Right atrium auricular region (tissue), 2 donors: ENCODE data around the gene CCDC154. TPM values are rescaled to one million over a fixed set of nuclear protein-coding genes. Genes with fewer than 3 reads are reported as not detected.

Experiments
- DNase-seq: peaks from one replicate; pipeline ENCODE4 v3.0.0-alpha.2; 2019; ENCODE audit warnings: low spot score
- H3K27ac ChIP-seq, 2 donors: fragments of 200-600 bp; sonication (generic); 1 replicate in 1 of 2; 2 replicates in 1 of 2; pipeline ENCODE4 v1.5.1; 2016 to 2019
- H3K27me3 ChIP-seq, 2 donors: fragments of 200-600 bp; sonication (generic); one replicate each; pipeline versions ENCODE4 v1.5.1 to v1.6.0; 2017 to 2019
- H3K36me3 ChIP-seq: fragments of 200-600 bp; sonication (generic); one replicate; pipeline ENCODE4 v1.5.1; 2016
- H3K4me1 ChIP-seq, 2 donors: fragments of 200-600 bp; sonication (generic); one replicate each; pipeline versions ENCODE4 v1.5.1 to v1.6.0; 2017 to 2019
- H3K4me3 ChIP-seq, 2 donors: fragments of 200-600 bp; sonication (generic); 1 replicate in 1 of 2; 2 replicates in 1 of 2; pipeline ENCODE4 v1.5.1; 2017 to 2019; ENCODE audit warnings: mild to moderate bottlenecking in 1 of 2, moderate library complexity in 1 of 2
- H3K9me3 ChIP-seq, 2 donors: fragments of 200-600 bp; sonication (generic); one replicate each; pipeline ENCODE4 v1.5.1; 2019
- total RNA-seq, 2 donors: library from RNA; depleted of rRNA; stranded (reverse); fragments of >200 nt; gene quantifications; one replicate each; pipeline ENCODE4 v1.1.0, GENCODE V29; 2016
- TF ChIP-seq, protein P1 (sequence below), 2 donors: fragments of 200-600 bp; sonication (generic); IDR thresholded peaks; one replicate each; pipeline ENCODE4 v1.5.1; 2019; ENCODE audit warnings: antibody characterized with exemption in 2 of 2

CCDC154 gene
- total RNA-seq, 2 donors from 2014 or later: not detected

DNA sequence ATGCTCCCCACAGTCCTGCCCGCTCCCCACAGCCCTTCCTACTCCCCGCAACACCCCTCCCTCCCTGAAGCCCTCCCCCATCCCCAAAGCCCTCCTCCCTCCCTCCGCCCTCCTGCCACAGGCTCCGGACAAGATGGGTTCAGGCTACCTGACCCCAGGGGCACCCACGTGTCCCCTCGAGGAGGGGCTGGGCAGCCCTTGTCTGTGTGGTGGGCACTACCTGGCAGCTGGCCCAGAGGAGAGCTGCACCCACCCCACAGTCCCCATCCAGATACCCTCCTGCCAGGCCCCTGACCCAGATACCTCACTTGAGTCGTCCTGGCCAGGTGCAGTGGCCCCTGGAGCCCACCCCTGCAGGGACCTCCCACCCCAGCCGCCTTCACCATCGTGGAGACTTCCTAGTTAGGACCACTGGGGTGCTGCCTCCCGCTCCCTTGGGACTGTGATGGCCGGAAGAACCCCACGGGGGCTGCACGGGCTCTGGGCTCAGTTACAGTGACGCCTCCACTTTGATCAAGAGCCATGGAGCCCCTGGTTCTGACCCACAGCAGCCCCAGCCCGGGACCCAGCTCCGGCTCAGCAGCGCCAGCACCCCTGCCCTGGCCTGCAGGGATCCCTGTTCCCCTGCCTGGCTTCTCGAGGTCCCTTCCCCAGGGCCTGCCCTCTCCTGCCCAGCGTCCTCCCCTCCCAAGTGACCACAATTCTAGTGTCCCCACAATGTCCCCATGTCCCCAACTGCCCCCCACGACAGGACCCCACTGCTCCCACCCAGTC, 12.7 kb downstream of the CCDC154 start:
- DNase-seq: no peak
- no peaks in the 10 kb centered on the region for H3K36me3 ChIP-seq
- peaks cover 0 to 6% of the 10 kb centered on the region in 2 donors for H3K4me1 ChIP-seq
- TF ChIP-seq, protein P1, sequence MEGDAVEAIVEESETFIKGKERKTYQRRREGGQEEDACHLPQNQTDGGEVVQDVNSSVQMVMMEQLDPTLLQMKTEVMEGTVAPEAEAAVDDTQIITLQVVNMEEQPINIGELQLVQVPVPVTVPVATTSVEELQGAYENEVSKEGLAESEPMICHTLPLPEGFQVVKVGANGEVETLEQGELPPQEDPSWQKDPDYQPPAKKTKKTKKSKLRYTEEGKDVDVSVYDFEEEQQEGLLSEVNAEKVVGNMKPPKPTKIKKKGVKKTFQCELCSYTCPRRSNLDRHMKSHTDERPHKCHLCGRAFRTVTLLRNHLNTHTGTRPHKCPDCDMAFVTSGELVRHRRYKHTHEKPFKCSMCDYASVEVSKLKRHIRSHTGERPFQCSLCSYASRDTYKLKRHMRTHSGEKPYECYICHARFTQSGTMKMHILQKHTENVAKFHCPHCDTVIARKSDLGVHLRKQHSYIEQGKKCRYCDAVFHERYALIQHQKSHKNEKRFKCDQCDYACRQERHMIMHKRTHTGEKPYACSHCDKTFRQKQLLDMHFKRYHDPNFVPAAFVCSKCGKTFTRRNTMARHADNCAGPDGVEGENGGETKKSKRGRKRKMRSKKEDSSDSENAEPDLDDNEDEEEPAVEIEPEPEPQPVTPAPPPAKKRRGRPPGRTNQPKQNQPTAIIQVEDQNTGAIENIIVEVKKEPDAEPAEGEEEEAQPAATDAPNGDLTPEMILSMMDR (IDR thresholded peaks at IDR 0.05): no peak
- no peaks in the 10 kb centered on the region for H3K27me3 ChIP-seq
- peak overlapping the region in 1 of 2 donors; percentile 40 for H3K4me3 ChIP-seq
- H3K27ac ChIP-seq: no peak overlapping the region
- no peaks in the 10 kb centered on the region for H3K9me3 ChIP-seq

- no peak for DNase-seq
- Histone ChIP-seq H3K4me1 (peaks cover 0 to 6% of the 10 kb centered on the region in 2 donors), H3K4me3 (no peak within 1 kb of the TSS), H3K9me3 (no peaks in the 10 kb centered on the region), H3K36me3 (no peaks in the 10 kb centered on the region), H3K27ac (no peak within 1 kb of the TSS), H3K27me3 (no peaks in the 10 kb centered on the region)
- TF ChIP-seq, protein P1 (IDR thresholded peaks at IDR 0.05): no peak
These were observed 13.4 kb downstream of the CCDC154 start, which contains the start of gene PERCC1 for GRCh38 chr16:1430759-1431496. Gene PERCC1, plus strand, starts transcription at chr16:1431078. Its CDS starts 1,516 bp downstream, at chr16:1432594.

DNA sequence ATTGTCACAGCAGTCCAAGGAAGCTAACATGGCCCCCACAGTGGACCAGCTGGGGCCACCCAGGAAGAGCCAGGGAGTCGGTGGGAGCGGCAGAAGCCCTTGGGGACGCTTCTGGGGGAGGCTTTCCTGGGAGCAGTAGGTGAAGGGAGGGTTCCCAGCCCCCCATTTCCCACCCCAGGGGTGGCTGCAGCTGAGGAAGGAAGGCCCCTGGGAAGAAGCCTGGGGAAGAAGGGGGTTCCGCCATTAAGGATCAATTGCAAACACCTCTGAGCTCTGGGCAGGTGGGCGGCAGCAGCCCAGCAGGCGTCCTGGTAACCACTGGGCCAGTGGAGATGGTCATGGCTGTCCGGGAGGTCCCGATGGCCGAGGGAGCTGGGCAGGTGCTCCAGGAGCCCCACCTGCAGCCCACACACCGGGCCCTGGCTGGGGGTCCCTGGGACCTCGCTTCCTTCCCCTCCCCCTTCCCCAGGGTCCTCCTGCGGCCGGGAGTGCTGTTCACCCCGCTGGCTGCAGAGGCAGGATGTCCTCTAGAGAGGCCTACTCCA, 14.1 kb downstream of the CCDC154 start:
- H3K36me3 ChIP-seq: no peaks in the 10 kb centered on the region
- no peak overlapping the region for H3K4me3 ChIP-seq
- no peak overlapping the region for H3K27ac ChIP-seq
- no peaks in the 10 kb centered on the region for H3K27me3 ChIP-seq
- no peak for DNase-seq
- H3K9me3 ChIP-seq: no peaks in the 10 kb centered on the region
- H3K4me1 ChIP-seq: peaks cover 0 to 6% of the 10 kb centered on the region in 2 donors
- TF ChIP-seq, protein P1 (IDR thresholded peaks at IDR 0.05): no peak

- DNase-seq: no peak
- no peak overlapping the region for H3K27ac ChIP-seq
- TF ChIP-seq, protein P1 (IDR thresholded peaks at IDR 0.05): no peak
- no peaks in the 10 kb centered on the region for H3K27me3 ChIP-seq
- H3K36me3 ChIP-seq: no peaks in the 10 kb centered on the region
- no peaks in the 10 kb centered on the region for H3K9me3 ChIP-seq
- H3K4me1 ChIP-seq: peaks cover 0 to 6% of the 10 kb centered on the region in 2 donors
- no peak overlapping the region for H3K4me3 ChIP-seq
These were observed 14.7 kb downstream of the CCDC154 start for GRCh38 chr16:1429631-1430030.

DNA sequence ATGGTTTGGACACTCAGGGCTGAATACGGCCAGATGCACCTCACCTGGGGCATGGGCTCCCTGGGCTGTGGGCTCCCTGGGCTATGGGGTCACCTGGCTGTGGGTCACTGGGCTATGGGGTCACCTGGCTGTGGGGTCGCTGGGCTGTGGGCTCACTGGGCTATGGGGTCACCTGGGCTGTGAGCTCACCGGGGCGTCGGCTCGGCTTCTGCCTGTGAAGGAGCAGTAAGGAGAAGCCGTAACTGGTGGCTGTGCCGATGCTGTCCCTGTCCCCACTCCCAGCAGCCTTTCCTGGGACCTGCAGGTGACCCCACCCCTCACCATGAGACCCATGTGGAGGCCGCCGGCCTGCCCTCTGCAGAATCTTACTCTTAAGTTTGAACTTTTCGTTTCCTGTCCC, 15.3 kb downstream of the CCDC154 start:
- Histone ChIP-seq H3K4me3 (no peak overlapping the region), H3K9me3 (no peaks in the 10 kb centered on the region), H3K4me1 (peaks cover 0 to 6% of the 10 kb centered on the region in 2 donors), H3K27ac (no peak overlapping the region), H3K36me3 (no peaks in the 10 kb centered on the region), H3K27me3 (no peaks in the 10 kb centered on the region)
- TF ChIP-seq, protein P1 (IDR thresholded peaks at IDR 0.05): no peak
- DNase-seq: no peak
